GM12801 (cell line): Measurements from ENCODE around the gene JARID2.

Experiments used
- TF ChIP-seq, protein P1 (sequence below): IDR thresholded peaks from one replicate; pipeline ENCODE4 v1.5.1; 2011; ENCODE audit warnings: control low read depth; ENCODE audit not compliant: insufficient read length; ENCODE audit errors: extremely low read depth

JARID2 gene

DNA sequence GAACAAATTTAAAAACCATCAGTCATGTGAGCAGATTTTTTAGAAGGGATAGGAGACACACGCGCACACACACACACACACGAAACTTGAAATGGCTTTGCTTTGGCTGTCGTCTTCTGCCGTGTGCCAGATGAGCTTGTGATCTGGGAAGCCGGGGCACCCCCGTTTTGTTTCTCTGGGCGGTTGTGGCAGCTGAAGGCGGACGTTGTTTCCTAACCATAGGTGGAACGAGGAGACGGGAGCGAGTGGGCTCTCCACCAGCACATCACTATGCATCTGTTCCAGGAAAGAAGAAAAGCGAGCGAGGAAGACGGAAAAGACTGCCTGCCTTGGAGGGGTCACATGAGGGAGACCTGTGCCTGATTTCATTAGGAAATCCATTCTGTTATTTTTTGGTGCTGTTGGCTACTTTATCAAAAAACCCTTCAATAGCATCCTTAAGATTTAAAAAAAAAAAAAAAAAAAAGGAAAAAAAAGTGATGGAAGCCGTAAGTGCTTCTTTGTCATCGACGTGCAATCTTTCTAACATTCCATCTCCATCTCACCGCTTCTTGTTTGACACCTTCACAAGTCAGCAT, 274.8 kb downstream of the JARID2 start:
- TF ChIP-seq, protein P1, sequence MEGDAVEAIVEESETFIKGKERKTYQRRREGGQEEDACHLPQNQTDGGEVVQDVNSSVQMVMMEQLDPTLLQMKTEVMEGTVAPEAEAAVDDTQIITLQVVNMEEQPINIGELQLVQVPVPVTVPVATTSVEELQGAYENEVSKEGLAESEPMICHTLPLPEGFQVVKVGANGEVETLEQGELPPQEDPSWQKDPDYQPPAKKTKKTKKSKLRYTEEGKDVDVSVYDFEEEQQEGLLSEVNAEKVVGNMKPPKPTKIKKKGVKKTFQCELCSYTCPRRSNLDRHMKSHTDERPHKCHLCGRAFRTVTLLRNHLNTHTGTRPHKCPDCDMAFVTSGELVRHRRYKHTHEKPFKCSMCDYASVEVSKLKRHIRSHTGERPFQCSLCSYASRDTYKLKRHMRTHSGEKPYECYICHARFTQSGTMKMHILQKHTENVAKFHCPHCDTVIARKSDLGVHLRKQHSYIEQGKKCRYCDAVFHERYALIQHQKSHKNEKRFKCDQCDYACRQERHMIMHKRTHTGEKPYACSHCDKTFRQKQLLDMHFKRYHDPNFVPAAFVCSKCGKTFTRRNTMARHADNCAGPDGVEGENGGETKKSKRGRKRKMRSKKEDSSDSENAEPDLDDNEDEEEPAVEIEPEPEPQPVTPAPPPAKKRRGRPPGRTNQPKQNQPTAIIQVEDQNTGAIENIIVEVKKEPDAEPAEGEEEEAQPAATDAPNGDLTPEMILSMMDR, result no peak

DNA sequence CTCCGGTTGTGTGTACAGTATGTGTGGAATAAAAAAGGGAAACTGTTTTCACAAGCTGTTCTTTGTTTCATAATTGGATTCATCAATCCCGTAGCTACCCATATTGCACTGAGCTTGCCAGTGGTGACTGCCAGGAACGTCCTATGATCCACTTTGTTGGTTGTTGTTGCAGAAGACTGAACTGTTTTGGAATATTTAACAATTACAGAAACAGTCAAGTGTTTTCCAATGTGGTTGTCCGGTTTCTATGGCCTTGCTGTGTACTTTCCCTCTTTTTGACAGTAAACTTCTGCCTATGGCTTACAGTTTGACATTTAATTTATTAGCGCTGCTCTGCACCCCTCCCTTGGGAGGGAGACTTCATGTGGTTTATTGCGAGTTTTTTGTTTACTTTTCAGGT, 275.7 kb downstream of the JARID2 start:
- TF ChIP-seq, protein P1, result no peak

GRCh38 chr6:15522026-15522425, 276.2 kb downstream of the JARID2 start:
- TF ChIP-seq, protein P1, result no peak

DNA sequence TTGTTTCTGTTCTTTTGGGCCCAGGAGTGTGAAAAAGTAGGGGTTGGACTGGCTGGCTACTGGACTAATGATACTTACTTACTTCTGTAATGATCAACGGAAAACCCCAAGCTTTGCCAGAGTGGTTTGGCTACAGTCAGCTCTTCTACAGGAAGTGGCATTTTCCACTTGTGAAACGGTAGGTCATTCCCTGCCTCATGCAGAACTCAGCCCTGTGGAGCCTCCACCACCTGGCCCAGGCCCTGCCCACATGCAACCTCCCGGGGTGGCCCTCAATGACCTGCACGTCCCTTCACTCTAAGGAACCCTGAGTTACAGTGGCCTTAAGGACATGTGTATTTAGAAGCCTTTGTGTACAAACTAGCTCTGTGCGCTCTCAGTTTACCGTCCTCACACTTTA, 276.6 kb downstream of the JARID2 start:
- TF ChIP-seq, protein P1, result no peak

DNA sequence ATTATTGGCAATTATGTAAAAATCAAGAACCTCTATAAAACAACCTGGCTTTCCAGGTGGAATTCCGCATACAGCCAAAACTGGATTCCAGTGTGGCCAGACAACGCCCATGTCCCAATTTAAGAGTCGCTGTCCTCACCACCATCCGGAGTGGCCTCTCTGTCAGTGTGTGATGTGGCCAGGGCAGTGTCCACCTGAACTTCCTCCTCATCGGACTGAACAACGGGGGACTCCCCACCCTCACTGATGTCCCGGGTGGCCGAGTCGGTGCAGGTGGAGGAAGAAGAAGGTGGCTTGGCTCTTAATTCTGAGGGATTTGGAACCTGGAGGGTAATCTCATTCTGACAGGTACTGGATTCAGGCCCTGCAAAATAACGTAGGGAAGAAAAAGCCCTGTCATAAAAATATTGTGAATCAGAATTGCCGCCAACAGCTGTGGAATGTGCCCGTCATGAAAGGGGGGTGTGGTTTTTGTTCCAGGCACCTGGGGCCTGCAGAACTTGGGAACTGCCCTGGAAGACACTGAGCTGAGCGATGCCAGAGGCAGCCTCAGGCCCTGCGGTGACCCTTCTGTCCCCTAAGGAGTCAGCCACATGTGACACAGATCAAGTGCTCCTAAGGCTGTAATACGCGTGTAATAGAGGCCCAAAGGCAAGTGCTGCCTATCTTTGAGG, 277.1 kb downstream of the JARID2 start:
- TF ChIP-seq, protein P1, result no peak

GRCh38 chr6:15523679-15524630, 278.1 kb downstream of the JARID2 start:
- TF ChIP-seq, protein P1, result no peak

GRCh38 chr6:15524861-15525401, 279.1 kb downstream of the JARID2 start:
- TF ChIP-seq, protein P1, result no peak
